ENCODE measurements around the gene GPR143. TPM values are rescaled to one million over a fixed set of nuclear protein-coding genes. Genes with fewer than 3 reads are reported as not detected.

GPR143 gene
- total RNA-seq, 2 donors from 2014 or later, result 11.7 to 13.5 TPM

- peaks cover 54% of the 10 kb centered on the region for H3K36me3 Mint-ChIP-seq (ENCODE audit: low read depth)
- peak overlapping the region; percentile 44 for H3K27ac Mint-ChIP-seq
- peaks cover 2% of the 10 kb centered on the region for H3K4me1 Mint-ChIP-seq
- H3K27ac ChIP-seq (ENCODE audit: low read depth, low read length), result no peak overlapping the region
- no peaks in the 10 kb centered on the region for H3K4me1 ChIP-seq (ENCODE audit: control insufficient read depth, insufficient read depth, low read length)
- DNase-seq, result no peak
- H3K36me3 ChIP-seq (ENCODE audit: control insufficient read depth, insufficient read depth, low read length), result peaks cover 8% of the 10 kb centered on the region
- WGBS, 2 experiments (ENCODE audit: insufficient coverage in 1 of 2, insufficient read length in 1 of 2), result 64% methylated on average over 4 of the region's 4 CpGs; no CpG with 5 or more reads in 1 of the 2 experiments
- H3K27me3 ChIP-seq (ENCODE audit: control insufficient read depth, insufficient read depth, low read length, poor library complexity, severe bottlenecking), result no peaks in the 10 kb centered on the region
- H3K9ac ChIP-seq (ENCODE audit: extremely low read depth, low read length, poor library complexity, severe bottlenecking), result no peak overlapping the region
- H3K9me3 ChIP-seq (ENCODE audit: control insufficient read depth, low read length), result no peaks in the 10 kb centered on the region
- no peak for TF ChIP-seq CTCF (conservative IDR thresholded peaks at IDR 0.05)
- no peak overlapping the region for H3K4me3 Mint-ChIP-seq
- H3K27me3 Mint-ChIP-seq (ENCODE audit: insufficient read depth), result no peaks in the 10 kb centered on the region
- H3K4me3 ChIP-seq (ENCODE audit: low read length), result no peak overlapping the region
- H3K9me3 Mint-ChIP-seq, result peaks cover 66% of the 10 kb centered on the region
Measured at GRCh38 chrX:9706421-9706820, 59.2 kb downstream of the GPR143 start.

- H3K36me3 ChIP-seq (ENCODE audit: control insufficient read depth, insufficient read depth, low read length), result no peaks in the 10 kb centered on the region
- H3K9me3 ChIP-seq (ENCODE audit: control insufficient read depth, low read length), result no peaks in the 10 kb centered on the region
- no peak overlapping the region for H3K27ac ChIP-seq (ENCODE audit: low read depth, low read length)
- H3K9ac ChIP-seq (ENCODE audit: extremely low read depth, low read length, poor library complexity, severe bottlenecking), result no peak overlapping the region
- no peaks in the 10 kb centered on the region for H3K4me1 ChIP-seq (ENCODE audit: control insufficient read depth, insufficient read depth, low read length)
- Mint-ChIP-seq H3K4me3 (no peak overlapping the region), H3K36me3 (ENCODE audit: low read depth) (peaks cover 56% of the 10 kb centered on the region), H3K4me1 (peaks cover 2% of the 10 kb centered on the region), H3K9me3 (peaks cover 76% of the 10 kb centered on the region), H3K27me3 (ENCODE audit: insufficient read depth) (no peaks in the 10 kb centered on the region), H3K27ac (no peak overlapping the region)
- DNase-seq, result no peak
- no peaks in the 10 kb centered on the region for H3K27me3 ChIP-seq (ENCODE audit: control insufficient read depth, insufficient read depth, low read length, poor library complexity, severe bottlenecking)
- H3K4me3 ChIP-seq (ENCODE audit: low read length), result no peak overlapping the region
- no peak for TF ChIP-seq CTCF (conservative IDR thresholded peaks at IDR 0.05)
- 90 to 100% methylated on average over 1 to 5 of the region's 6 CpGs for WGBS, 2 experiments (ENCODE audit: insufficient coverage in 1 of 2, insufficient read length in 1 of 2)
Measured at GRCh38 chrX:9704876-9705465, 60.7 kb downstream of the GPR143 start.

DNA sequence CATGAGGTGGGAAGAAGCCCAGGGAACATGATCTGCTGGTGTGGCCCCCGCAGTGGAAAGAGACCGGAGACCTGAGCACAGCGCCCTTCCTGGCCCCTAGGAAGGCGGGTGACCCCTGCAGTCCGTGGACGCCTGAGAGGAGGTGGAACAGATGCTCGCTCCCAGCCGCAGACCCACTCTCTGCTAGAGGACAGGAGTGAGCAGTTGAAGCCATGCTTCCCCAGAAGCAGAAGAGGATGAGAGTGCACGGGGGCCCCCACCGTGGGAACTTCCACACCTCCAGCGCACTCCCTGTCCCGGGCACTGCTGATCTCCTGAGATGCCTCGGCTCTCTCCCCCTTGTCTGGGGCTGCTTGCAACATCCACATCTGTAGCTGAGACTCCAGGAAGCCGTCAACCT lies 62.2 kb downstream of the GPR143 start:
- Mint-ChIP-seq H3K4me3 (no peak overlapping the region), H3K27me3 (ENCODE audit: insufficient read depth) (no peaks in the 10 kb centered on the region), H3K9me3 (peaks cover 73% of the 10 kb centered on the region), H3K27ac (no peak overlapping the region), H3K4me1 (no peaks in the 10 kb centered on the region), H3K36me3 (ENCODE audit: low read depth) (peaks cover 52% of the 10 kb centered on the region)
- no peaks in the 10 kb centered on the region for H3K36me3 ChIP-seq (ENCODE audit: control insufficient read depth, insufficient read depth, low read length)
- TF ChIP-seq CTCF (conservative IDR thresholded peaks at IDR 0.05), result no peak
- WGBS, 2 experiments (ENCODE audit: insufficient coverage in 1 of 2, insufficient read length in 1 of 2), result 96% methylated on average over 4 to 14 of the region's 14 CpGs
- no peaks in the 10 kb centered on the region for H3K4me1 ChIP-seq (ENCODE audit: control insufficient read depth, insufficient read depth, low read length)
- no peak overlapping the region for H3K27ac ChIP-seq (ENCODE audit: low read depth, low read length)
- H3K9ac ChIP-seq (ENCODE audit: extremely low read depth, low read length, poor library complexity, severe bottlenecking), result no peak overlapping the region
- H3K27me3 ChIP-seq (ENCODE audit: control insufficient read depth, insufficient read depth, low read length, poor library complexity, severe bottlenecking), result no peaks in the 10 kb centered on the region
- H3K9me3 ChIP-seq (ENCODE audit: control insufficient read depth, low read length), result no peaks in the 10 kb centered on the region
- DNase-seq, result no peak
- H3K4me3 ChIP-seq (ENCODE audit: low read length), result no peak overlapping the region

Data from endodermal cell (in vitro differentiated cells).